ENCODE measurements around the gene GCH1.
"Not testable (repeated sequence)": the region's sequence is repeated elsewhere in the genome, so short reads cannot be mapped to it uniquely, and the experiment has no call there.

The GCH1 gene

DNA sequence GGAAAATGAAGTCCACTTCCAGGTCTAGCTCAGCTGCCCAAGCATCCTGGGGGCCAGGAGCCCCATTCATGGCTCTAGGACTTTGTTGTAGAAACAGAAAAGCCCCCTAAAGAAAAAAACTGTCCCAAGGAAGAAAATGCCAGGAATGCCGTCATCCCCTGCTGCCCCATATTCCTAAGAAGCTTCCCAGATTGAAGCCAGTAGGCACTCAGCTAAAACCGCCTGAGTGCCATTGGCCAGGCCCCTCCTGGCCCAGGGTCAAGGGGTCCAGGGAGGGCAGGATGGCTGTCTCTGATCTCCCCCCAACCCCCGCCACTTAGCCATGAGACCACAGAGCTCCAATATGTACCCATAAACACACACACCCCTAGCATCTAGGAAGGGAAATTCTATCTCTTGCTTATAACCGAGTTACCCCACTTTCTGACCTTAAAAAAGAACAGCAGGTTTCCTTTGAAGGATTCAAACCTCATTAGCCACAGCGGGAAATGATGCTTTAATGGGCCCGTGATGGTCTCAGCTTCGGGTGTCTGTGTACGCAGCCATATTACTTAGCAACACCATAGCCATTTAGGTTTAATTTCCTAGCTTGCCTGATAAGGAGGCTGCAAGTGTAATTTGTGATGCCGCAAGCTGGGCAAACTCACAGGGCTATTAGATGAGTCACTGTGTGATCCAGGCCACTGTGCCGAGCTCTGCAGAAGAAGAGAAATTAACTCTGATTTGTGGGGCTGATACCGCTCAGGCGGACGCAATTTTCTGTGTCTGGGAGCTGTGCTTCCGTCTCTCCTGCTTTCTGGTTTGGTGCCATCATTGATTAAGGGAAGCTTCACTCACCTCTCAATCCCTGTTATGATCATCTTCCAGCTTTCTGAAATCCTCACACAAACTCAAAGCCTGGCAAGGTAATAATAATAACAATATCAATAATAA lies 84.2 kb downstream of the GCH1 start:
- no peak for DNase-seq (ENCODE audit: low spot score)

DNA sequence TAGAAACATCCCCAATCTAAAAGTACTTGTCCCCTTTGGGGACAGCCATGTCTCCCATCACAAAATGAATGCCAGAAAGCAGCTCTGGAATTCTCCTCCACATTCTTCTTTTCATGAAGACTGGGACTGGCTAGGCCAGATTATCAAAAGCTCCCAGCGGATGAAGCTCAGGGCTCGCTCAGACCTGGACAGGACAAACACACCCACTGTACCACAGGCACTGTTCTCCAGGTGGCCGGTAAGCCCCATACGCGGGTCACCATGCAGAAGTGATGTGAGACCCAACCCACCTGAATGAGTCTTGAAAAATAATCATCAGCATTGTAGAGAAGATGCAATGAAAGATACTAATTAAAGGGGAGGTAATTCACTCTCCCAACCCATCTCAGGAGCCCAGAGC lies 85.1 kb downstream of the GCH1 start:
- DNase-seq (ENCODE audit: low spot score): no peak

DNA sequence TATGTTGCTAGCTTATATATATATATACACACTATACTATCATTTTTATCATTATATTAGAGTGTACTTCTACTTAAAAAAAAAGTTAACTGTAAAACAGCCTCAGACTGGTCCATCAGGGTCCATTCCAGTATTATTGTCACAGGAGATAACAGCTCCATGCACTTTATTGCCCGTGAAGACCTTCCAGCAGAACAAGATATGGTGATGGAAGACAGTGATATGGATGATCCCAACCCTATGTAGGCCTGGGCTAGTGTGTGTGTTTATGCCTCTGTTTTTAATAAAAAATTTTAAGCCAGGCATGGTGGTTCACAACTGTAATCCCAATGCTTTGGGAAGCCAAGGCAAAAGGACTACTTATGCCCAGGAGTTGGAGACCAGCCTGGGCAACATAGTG lies 86.2 kb downstream of the GCH1 start:
- no peak for DNase-seq (ENCODE audit: low spot score)

DNA sequence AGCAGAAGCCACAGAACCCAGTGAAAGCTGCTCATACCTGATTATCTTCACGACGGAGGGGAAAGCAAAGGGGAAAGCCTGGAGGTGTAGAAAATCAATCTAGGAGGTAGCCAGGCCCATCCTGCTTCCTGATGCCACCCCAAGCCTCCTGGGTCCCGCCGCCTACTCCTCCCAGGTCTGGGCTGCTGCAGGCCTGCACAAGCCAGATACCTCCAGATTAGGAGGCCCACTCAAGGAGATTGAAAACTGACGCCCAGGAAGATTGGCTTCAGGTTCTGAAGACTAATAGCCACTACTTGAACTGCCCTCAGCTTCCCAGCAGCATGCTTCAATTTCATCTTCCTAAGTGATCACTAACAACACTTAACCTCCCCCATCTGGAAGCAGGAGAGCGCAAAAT lies 87.1 kb downstream of the GCH1 start:
- DNase-seq (ENCODE audit: low spot score): no peak

DNA sequence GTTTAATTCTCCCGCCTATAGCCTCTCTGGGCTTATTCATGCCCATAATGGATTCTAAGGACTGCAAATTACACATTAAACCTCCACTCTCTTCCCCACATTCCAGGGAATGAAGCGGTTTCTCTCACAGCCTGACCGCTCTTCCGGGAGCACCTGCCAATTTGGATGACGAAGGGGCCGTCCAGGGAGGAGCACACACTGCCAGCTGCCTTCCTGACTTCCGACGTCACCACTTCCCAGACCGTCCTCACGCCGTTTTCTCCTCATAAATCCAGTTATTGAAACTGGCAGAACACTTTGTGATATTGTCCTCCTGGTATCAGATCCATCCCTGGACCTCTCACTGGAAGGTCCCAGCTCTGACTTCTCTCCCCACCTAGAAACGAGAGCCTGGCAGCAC lies 87.6 kb downstream of the GCH1 start:
- DNase-seq (ENCODE audit: low spot score): no peak

DNA sequence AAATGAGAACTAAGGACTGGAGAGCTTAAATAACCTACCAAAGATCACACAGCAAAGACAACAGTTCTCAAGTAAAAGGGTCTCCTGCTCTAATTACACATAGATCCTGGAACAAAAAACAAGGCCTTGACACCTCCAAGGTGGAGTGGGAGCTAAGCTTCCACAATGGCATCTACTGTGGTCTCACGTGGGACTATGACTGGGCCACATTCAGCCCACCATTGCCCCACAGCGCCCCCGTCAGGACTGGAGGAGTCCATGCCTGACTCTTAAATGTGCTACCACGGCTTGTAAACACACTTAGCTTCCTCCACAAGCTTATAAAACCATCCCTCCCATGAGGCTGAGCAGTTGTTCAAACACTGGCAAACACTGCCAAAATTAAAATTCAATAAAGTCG lies 88.5 kb downstream of the GCH1 start:
- no peak for DNase-seq (ENCODE audit: low spot score)

DNA sequence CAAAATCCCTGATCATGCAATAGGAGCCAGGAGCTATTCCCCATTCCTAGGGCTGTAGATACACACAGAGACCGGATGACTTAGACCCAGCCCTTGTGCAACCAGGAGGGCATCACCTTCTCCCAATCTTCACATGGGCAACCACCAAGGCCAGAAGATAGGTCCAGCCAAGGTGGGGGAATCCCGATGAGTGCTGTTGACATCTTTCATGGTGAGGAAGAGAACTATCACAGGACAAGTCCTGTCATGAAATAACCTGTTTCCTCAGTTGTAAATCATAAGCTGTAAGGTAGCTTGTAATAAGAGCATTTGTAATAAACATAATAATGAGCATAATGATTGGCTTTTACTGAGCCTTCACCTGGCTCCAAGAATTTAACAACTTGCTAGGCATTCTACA lies 89.5 kb downstream of the GCH1 start:
- DNase-seq (ENCODE audit: low spot score): no peak

DNA sequence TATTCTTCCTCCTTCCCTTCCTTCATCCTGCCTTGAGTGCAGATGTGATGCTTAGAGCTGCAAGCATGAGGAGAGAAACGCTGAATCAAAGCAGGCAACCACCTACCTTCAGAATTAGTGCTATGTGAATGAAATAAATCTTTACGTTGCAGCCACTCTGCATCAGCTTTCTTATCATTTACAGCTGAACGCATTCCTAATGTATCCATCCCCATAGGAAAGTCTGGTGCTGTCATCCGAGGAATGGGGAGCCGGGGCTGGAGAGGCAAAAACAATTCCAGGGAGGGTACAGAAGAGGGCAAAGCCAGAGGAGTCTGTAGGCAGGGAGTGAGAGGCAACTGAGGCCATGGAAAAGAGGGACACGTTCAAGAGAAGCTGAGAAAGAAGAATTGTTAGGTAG lies 90.0 kb downstream of the GCH1 start:
- DNase-seq (ENCODE audit: low spot score): no peak

DNA sequence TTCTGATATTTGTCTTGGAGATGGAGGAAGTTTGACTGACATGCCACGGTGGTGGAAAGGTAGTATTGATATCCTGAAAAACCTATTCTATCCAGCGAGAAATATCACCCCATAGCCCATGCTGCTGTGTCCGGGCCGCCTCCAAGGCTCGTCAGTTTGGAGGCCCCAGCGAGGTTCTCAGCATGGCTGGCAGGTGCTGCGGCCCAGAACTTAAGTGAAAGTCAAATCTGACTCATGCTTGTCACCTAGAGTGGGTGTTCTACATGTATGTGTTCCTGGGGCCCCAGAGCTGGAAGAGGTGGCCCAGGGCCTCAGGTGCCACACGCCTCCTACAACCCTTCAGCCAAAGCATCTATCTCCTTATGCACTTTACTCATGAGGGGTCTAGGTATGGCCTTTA lies 92.9 kb downstream of the GCH1 start:
- DNase-seq (ENCODE audit: low spot score): no peak

DNA sequence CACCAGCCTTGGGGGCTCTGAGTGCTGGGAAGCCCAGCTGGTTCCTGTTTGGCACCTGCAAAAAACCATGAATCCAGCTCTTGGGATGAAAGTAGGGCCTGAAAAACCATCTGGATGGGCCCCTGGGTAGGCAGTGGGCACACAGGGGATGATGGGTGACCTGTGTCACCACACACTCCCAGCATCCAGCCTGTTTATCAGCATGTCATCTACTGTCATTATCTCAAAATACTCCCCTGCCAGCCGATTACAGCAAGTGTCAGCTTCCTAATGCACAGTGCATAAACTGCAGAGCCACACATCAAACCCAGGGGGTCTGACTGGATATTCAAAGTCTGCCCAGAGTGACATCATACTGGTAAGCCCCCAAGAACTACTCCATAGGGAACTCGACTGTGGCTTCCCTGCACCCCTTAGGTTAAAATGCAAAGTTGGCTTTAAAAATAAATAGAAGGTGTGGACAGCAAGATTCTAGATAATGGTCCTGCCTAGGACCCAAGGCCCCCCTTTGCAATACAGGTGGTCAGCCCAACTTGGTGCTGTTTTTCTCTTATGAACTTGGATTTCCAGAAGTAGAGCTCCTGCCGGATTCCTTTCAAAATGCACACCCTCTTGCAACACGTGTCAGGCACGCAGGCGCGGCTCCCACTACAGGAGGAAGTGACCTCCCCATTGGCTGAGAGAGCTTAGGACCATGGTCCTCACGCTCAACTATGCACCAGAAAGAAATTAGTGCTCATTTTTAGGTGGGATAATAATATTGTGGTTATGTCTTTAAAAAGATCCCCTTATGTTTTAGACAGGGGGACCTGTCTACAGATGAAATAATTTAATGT lies 94.1 kb downstream of the GCH1 start:
- no peak for DNase-seq (ENCODE audit: low spot score)

DNA sequence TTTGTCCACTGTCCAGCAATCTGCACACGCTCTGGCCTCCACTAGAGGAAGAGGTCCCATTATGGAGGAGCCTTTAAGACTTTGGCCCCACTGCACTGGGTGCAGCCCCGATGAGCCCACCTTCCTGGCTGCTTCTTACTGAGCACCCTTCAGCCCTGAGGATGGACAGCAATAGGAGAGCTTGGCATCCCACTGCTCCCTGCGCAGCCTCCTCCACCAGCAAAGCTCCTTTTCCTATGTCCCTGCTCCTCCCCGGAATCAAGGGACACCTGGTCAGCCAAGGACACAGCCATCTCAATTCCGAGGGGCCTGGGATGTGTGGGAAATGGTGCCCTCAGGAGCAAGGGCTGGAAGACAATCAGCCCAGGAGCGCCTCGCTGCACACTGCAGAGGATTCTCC lies 94.7 kb downstream of the GCH1 start:
- DNase-seq (ENCODE audit: low spot score): no peak

DNA sequence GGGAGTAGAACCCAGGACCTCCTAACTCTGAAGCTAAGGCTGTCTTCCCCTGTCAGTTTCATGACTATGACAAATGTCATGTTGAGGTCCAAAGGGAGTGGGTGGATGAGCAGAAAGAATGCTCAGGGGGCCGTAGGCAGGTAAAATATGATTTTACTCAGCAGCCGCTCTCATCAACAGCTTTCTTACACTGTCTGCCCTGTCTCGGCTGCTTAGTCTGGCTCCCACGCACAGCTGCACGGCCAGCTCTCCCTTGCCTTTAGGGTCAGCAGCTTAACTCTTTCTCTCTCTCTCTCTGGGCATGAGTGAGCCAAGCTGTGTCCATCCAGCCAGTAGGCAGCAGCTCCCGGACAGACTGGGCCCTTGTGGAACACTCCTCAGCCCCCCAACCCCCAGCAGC lies 95.2 kb downstream of the GCH1 start:
- no peak for DNase-seq (ENCODE audit: low spot score)

DNA sequence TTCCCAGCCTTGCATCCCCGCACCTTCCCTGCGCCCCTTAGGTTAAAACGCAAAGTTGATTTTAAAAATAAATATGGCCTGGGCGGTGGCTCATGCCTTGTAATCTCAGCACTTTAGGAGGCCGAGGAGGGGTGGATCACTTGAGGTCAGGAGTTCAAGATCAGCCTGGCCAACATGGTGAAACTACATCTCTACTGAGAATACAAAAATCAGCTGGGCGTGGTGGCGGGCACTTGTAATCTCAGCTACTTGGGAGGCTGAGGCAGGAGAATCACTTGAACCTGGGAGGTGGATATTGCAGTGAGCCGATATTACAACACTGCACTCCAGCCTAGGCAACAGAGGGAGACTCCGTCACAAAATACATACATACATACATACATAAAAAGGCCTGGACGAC lies 96.0 kb downstream of the GCH1 start:
- DNase-seq (ENCODE audit: low spot score): no peak

DNA sequence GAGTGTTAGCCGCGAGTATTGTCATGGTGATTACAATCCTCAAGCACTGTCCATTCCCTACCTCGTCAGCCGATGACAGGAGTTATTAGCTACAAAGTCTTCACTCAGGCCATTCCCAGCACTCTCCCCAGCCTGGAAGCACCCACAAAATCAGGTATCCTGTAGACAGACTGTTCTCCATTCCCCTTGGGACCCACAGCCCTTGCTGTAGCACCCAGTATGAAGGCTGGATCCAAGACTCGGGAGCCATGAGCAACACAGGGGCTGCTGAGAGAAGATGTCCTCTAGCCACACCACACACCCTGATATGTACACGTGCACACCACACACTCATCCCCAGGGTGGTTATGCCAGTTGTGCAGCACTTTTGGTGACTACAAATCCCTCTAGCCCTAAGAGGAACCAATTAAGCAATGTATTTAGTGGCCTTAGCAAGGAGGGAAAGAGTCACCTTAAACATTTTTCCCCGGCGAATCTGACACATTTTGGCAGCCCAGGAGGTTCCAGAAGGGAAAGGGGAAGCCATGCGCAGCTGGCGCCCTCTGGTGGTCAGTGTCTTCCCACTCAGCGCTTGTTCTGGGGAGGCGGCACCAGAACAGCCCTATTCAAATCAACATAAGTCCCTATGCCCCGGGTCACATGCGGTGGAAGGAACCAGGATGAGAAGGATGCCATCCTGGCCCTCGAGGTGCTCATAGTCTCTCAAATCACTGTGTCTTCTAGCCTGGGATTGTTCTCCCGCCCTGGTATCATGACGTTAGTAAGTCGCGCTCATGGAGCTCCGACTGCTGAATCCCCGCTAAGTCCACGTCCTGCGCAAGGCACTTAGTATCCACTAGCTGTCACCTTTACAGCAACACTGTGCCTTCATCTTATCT lies 96.9 kb downstream of the GCH1 start:
- peak; percentile 81 for DNase-seq (ENCODE audit: low spot score)

DNA sequence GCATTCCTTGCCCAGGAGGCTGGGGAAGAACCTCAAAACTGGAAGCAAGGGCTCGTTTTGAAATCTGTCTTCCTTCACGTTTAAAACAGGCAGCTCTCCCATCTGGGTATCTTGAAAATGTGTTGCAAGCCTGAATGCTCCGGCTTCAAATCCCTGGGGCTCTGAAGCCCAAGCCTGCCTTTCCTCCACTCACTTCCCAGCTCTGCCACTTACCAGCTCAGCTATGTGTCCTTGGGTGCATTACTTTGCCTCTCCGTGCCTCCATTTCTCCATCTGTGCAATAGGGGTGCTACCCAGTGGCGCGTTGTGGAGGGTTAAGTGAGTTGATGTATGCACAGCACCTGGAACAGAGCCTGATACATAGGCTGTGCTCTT lies 97.6 kb downstream of the GCH1 start:
- no peak for DNase-seq (ENCODE audit: low spot score)

DNA sequence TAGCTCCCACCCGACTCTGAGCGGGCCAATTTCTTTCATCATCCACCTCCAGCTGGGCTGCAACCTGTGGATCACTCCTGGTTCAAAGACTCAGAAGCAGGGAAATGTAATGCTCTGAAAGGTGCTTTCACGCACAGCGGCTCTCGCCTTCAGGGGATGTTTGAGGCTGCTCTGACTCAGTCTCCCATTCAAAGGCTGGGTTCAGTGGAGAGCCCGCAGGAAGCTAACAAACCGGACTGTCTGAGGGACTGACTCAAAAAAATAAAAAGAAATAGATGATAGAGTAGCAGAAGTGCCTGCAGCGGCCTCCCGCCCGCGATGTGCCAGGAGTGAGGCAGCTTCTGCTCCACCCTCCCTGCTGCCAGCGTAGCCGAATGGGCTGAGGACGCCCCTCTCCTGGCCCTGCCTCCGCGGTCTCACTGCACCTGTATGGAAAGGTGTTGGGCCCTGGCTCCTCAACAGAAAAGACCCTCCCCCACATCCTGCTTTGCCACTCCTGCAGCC lies 98.0 kb downstream of the GCH1 start:
- DNase-seq (ENCODE audit: low spot score): no peak

DNA sequence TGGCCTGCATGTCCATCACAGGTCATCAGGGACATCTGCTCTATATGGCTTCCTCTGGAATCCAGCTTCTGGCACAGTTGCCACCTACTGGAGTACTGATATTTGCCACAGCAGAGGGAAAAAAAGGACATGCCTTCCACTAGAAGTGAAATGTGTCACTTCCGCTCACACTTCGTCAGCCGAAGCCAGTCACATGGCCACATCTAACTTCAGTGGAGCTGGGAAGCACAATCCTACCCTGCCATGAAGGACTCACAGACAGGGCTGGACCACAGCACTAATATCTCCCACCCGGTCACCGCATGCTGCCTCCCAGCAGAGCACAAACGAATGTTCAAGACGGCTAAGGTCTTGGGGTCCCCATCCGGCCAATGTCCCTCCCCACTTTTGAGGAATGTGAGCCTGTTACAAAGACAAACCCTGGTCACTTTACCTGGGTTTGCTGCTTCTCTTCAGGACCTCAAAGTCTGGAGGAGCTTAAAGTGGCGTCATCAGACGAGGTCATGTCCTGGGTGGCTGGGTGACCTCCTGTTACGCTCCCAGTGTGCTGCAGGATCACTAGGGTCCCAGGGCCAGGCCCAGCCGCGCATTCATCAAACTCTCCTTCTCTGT lies 98.6 kb downstream of the GCH1 start:
- DNase-seq (ENCODE audit: low spot score): no peak

DNA sequence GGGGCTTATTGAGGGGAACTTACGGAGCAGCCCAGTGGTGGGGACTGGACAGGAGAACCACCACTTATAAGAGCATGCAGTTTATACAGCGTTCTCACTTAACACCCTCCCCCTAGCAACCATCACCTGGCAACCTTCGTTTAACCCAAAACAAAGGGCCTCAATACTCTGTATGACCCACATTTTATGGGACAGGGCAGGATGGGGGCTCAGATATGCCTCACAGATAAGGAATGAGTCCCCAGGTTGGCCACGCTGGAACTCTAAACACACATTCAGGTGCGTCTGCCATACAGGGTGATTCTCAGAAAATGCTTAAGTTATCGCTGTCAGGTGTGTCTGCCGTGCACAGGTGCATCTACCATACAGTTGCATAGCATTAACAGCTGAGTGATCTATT lies 99.2 kb downstream of the GCH1 start:
- no peak for DNase-seq (ENCODE audit: low spot score)

DNA sequence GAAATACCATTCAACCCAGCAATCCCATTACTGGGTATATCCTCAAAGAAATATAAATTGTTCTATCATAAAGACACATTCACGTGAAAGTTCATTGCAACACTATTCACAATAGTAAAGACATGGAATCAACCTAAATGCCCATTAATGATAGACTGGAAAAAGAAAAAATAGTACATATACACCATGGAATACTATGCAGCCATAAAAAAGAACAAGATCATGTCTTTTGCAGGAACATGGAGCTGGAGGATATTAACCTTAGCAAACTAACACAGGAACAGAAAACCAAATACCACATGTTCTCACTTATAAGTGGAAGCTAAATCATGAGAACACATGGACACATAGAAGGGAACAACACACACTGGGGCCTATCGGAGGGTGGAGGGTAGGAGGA lies 101.1 kb downstream of the GCH1 start:
- DNase-seq (ENCODE audit: low spot score): not testable (repeated sequence)

DNA sequence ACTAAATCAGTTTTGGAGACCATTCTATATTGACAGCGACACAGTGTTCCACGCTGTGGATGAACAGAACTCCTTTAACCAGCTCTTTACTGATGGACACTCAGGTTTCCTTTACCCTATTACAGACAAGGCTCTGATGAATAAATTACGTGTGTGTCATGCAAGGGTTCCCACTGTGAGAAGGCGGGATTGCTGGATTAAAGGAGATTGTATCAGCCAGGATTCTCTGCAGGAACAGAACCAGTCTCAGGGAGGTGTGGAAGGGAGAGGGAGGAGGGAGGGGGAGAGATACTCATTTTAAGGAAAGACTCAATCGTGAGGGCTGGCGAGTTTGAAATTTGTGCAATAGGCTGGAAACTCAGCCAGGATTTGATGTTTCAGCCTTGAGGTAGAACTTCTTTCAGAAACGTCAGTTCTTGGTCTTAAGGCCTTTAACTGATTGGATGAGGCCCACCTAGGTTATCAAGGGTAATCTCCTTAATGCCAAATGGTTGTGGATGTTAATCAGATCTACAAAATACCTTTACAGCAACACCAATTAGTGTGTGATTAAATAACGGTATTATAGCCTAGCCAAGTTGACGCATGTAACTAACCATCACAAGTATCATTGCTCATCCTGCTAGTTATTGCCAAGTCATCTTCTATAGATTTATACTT lies 104.0 kb downstream of the GCH1 start:
- no peak for DNase-seq (ENCODE audit: low spot score)

DNA sequence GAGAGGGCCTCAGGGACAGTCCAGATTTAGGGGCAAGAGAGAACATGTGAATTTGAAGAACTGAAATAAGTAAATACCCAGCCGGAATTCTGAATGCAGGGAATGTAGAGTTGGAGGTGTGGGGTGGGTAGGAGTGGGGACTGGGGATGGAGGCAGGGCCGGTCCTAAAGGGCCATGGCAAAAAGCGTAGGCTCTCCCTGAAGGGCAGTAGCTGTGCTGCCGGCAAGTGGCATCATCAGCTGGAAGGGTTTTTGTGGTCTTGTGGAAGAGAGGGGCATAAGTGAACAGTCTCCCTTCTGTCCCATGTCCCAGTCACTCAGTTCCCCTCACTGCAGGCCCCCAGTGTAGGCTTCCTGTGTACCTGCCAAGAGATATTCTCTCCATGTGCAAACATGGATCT lies 104.6 kb downstream of the GCH1 start:
- DNase-seq (ENCODE audit: low spot score): no peak
